WTC11 (cell line): ENCODE measurements around the gene CRADD. TPM values are rescaled to one million over a fixed set of nuclear protein-coding genes. Genes with fewer than 3 reads are reported as not detected.

Experiments used
- ATAC-seq: fragments of 200-7000 bp; cut with Tn5 transposase; 2 replicates; pipeline ENCODE4 v1.10.0; 2021; ENCODE audit warnings: mild to moderate bottlenecking, moderate library complexity
- CTCF ChIA-PET: fragments of 300-600 bp; sonication (Branson Sonifier 250); formaldehyde crosslinking; loops from one replicate; lab custom pipeline; 2021; ENCODE audit warnings: antibody characterized with exemption; lab: Charles Lee
- POLR2A ChIA-PET: fragments of 350-600 bp; sonication (Branson Sonifier 250); formaldehyde crosslinking; loops from one replicate; lab custom pipeline; 2021; ENCODE audit warnings: antibody characterized with exemption; lab: Charles Lee
- DNase-seq: peaks from one replicate; pipeline ENCODE4 v3.0.0; 2021; ENCODE audit warnings: low spot score
- H3K27ac Mint-ChIP-seq: 2 replicates; pipeline ENCODE4 v1.8.0; 2021; ENCODE audit warnings: mixed read lengths
- H3K27me3 Mint-ChIP-seq: 2 replicates; pipeline ENCODE4 v1.8.0; 2021; ENCODE audit warnings: low read depth, mild to moderate bottlenecking, moderate library complexity, mixed read lengths
- H3K36me3 Mint-ChIP-seq: 2 replicates; pipeline ENCODE4 v1.8.0; 2021; ENCODE audit warnings: mixed read lengths
- H3K4me1 Mint-ChIP-seq: 2 replicates; pipeline ENCODE4 v1.8.0; 2022; ENCODE audit warnings: mixed read lengths
- H3K4me3 Mint-ChIP-seq: 2 replicates; pipeline ENCODE4 v1.8.0; 2021; ENCODE audit warnings: mild to moderate bottlenecking, moderate library complexity, mixed read lengths
- H3K9me3 Mint-ChIP-seq: 2 replicates; pipeline ENCODE4 v1.8.0; 2021; ENCODE audit warnings: mixed read lengths
- CBFB ChIP-seq: sonication (generic); formaldehyde crosslinking; IDR thresholded peaks from 2 replicates; pipeline ENCODE4 v1.8.1; 2022; ENCODE audit warnings: mild to moderate bottlenecking, low read depth, missing genetic modification reagents
- CREB1 ChIP-seq: sonication (generic); formaldehyde crosslinking; IDR thresholded peaks from 2 replicates; pipeline ENCODE4 v1.8.0; 2023; ENCODE audit warnings: mild to moderate bottlenecking, missing genetic modification reagents
- CREM ChIP-seq: sonication (generic); formaldehyde crosslinking; IDR thresholded peaks from 2 replicates; pipeline ENCODE4 v1.8.1; 2022; ENCODE audit warnings: mild to moderate bottlenecking, missing genetic modification reagents, moderate library complexity
- E2F4 ChIP-seq: sonication (generic); formaldehyde crosslinking; IDR thresholded peaks from 2 replicates; pipeline ENCODE4 v1.8.1; 2022; ENCODE audit warnings: low read depth, mild to moderate bottlenecking, moderate library complexity, missing genetic modification reagents, borderline replicate concordance
- ELF4 ChIP-seq: sonication (generic); formaldehyde crosslinking; IDR thresholded peaks from 2 replicates; pipeline ENCODE4 v1.8.1; 2022; ENCODE audit warnings: low read depth, mild to moderate bottlenecking, moderate library complexity, missing genetic modification reagents
- EMX1 ChIP-seq: fragments of 250-450 bp; sonication (Bioruptor Pico); IDR thresholded peaks from 2 replicates; pipeline ENCODE4 v1.8.0; 2021; ENCODE audit warnings: mild to moderate bottlenecking
- GTF2I ChIP-seq: fragments of 250-450 bp; sonication (Bioruptor Pico); conservative IDR thresholded peaks from 2 replicates; pipeline ENCODE4 v1.4.0; 2021; ENCODE audit warnings: mild to moderate bottlenecking
- MAX ChIP-seq: sonication (generic); formaldehyde crosslinking; IDR thresholded peaks from 2 replicates; pipeline ENCODE4 v1.8.0; 2022; ENCODE audit warnings: mild to moderate bottlenecking, missing genetic modification reagents
- NR1H2 ChIP-seq: sonication (generic); formaldehyde crosslinking; IDR thresholded peaks from 2 replicates; pipeline ENCODE4 v1.9.0; 2021; ENCODE audit warnings: mild to moderate bottlenecking, moderate library complexity, missing genetic modification reagents
- PRDM15 ChIP-seq: sonication (generic); formaldehyde crosslinking; IDR thresholded peaks from 2 replicates; pipeline ENCODE4 v1.8.0; 2022; ENCODE audit warnings: missing genetic modification reagents
- RELA ChIP-seq: sonication (generic); formaldehyde crosslinking; IDR thresholded peaks from 2 replicates; pipeline ENCODE4 v1.8.1; 2022; ENCODE audit warnings: missing genetic modification reagents, mild to moderate bottlenecking, borderline replicate concordance
- TEAD1 ChIP-seq: sonication (generic); formaldehyde crosslinking; IDR thresholded peaks from 2 replicates; pipeline ENCODE4 v1.8.0; 2022; ENCODE audit warnings: mild to moderate bottlenecking, missing genetic modification reagents
- TEAD4 ChIP-seq: sonication (generic); formaldehyde crosslinking; IDR thresholded peaks from 2 replicates; pipeline ENCODE4 v1.8.0; 2022; ENCODE audit warnings: mild to moderate bottlenecking, missing genetic modification reagents
- USF2 ChIP-seq: sonication (generic); formaldehyde crosslinking; IDR thresholded peaks from 2 replicates; pipeline ENCODE4 v1.8.1; 2023; ENCODE audit warnings: mild to moderate bottlenecking, missing genetic modification reagents, moderate library complexity
- ZNF416 ChIP-seq: fragments of 250-450 bp; sonication (Bioruptor Pico); IDR thresholded peaks from 2 replicates; pipeline ENCODE4 v1.9.0; 2021; ENCODE audit warnings: mild to moderate bottlenecking, inconsistent platforms
- ZNF423 ChIP-seq: fragments of 250-450 bp; sonication (Bioruptor Pico); IDR thresholded peaks from 2 replicates; pipeline ENCODE4 v2.1.2; 2022; ENCODE audit warnings: mild to moderate bottlenecking, moderate library complexity
- ZSCAN18 ChIP-seq: fragments of 250-450 bp; sonication (Bioruptor Pico); IDR thresholded peaks from 2 replicates; pipeline ENCODE4 v2.1.2; 2022; ENCODE audit warnings: mild to moderate bottlenecking, moderate library complexity
- total RNA-seq: library from RNA; stranded (reverse); gene quantifications from 3 replicates; pipeline ENCODE4 v1.2.3, GENCODE V29; 2021
- TF ChIP-seq, protein P1 (sequence below): sonication (generic); formaldehyde crosslinking; IDR thresholded peaks from 2 replicates; pipeline ENCODE4 v1.8.1; 2022; ENCODE audit warnings: missing genetic modification reagents, borderline replicate concordance
- TF ChIP-seq, protein P2 (sequence below): sonication (generic); formaldehyde crosslinking; IDR thresholded peaks from 2 replicates; pipeline ENCODE4 v1.8.1; 2023; ENCODE audit warnings: mild to moderate bottlenecking, moderate library complexity, missing genetic modification reagents

CRADD gene
- total RNA-seq, 1 experiment from 2014 or later = 11.6 TPM

DNA sequence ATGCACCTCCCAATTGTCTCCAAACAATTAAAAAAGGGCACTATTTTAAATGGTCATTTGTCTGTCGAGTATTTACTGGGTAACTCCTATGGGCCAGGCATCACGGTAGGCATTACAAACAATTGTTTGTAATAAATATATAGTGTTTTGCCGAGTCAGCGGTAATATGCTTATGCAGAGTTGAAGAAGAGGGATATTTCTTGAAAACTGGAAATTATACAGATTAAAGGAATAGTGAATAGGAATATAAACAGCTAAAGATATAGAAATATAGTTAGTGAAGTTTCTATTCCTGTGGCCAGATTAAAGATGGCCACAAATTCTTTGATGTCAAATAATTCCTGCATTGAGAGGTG is 13.5 kb upstream of the CRADD start:
- no peak overlapping the region for H3K4me3 Mint-ChIP-seq
- H3K36me3 Mint-ChIP-seq = peaks cover 3% of the 10 kb centered on the region; the same call in 1 of the 2 replicates
- H3K27me3 Mint-ChIP-seq = no peaks in the 10 kb centered on the region
- no peak for TF ChIP-seq GTF2I (CRISPR knock-in tag)
- no peak for TF ChIP-seq E2F4 (CRISPR knock-in tag)
- TF ChIP-seq MAX (CRISPR knock-in tag) = no peak
- TF ChIP-seq CREM (CRISPR knock-in tag) = no peak
- TF ChIP-seq CREB1 = no peak
- no peak for TF ChIP-seq ZSCAN18 (CRISPR knock-in tag)
- TF ChIP-seq ELF4 (CRISPR knock-in tag) = no peak
- TF ChIP-seq NR1H2 (CRISPR knock-in tag) = no peak
- TF ChIP-seq USF2 (CRISPR knock-in tag) = no peak
- TF ChIP-seq CBFB (CRISPR knock-in tag) = no peak
- no peak for TF ChIP-seq EMX1 (CRISPR knock-in tag)
- no peak for TF ChIP-seq ZNF423 (CRISPR knock-in tag)
- TF ChIP-seq TEAD1 (CRISPR knock-in tag) = no peak
- TF ChIP-seq, protein P1, sequence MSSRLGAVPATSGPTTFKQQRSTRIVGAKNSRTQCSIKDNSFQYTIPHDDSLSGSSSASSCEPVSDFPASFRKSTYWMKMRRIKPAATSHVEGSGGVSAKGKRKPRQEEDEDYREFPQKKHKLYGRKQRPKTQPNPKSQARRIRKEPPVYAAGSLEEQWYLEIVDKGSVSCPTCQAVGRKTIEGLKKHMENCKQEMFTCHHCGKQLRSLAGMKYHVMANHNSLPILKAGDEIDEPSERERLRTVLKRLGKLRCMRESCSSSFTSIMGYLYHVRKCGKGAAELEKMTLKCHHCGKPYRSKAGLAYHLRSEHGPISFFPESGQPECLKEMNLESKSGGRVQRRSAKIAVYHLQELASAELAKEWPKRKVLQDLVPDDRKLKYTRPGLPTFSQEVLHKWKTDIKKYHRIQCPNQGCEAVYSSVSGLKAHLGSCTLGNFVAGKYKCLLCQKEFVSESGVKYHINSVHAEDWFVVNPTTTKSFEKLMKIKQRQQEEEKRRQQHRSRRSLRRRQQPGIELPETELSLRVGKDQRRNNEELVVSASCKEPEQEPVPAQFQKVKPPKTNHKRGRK = no peak
- TF ChIP-seq RELA = no peak
- TF ChIP-seq ZNF416 = no peak
- TF ChIP-seq TEAD4 = no peak
- no peak for TF ChIP-seq PRDM15 (CRISPR knock-in tag)
- TF ChIP-seq, protein P2, sequence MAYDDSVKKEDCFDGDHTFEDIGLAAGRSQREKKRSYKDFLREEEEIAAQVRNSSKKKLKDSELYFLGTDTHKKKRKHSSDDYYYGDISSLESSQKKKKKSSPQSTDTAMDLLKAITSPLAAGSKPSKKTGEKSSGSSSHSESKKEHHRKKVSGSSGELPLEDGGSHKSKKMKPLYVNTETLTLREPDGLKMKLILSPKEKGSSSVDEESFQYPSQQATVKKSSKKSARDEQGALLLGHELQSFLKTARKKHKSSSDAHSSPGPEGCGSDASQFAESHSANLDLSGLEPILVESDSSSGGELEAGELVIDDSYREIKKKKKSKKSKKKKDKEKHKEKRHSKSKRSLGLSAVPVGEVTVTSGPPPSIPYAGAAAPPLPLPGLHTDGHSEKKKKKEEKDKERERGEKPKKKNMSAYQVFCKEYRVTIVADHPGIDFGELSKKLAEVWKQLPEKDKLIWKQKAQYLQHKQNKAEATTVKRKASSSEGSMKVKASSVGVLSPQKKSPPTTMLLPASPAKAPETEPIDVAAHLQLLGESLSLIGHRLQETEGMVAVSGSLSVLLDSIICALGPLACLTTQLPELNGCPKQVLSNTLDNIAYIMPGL = no peak
- no peak overlapping the region for H3K27ac Mint-ChIP-seq
- peaks cover 17% of the 10 kb centered on the region for H3K9me3 Mint-ChIP-seq
- ChIA-PET POLR2A (no interaction called here), CTCF (no interaction called here)
- peaks cover 6% of the 10 kb centered on the region for H3K4me1 Mint-ChIP-seq
- DNase-seq (no peak), ATAC-seq (no peak)
